Activated naive CD4-positive, alpha-beta T cell (primary cell): ENCODE data around the gene EPGN.

ENCODE experiments used
- DNase-seq, 4 experiments: peaks; one replicate each; lab custom pipeline; 2025; lab: John Stamatoyannopoulos, UW

The EPGN gene, protein sequence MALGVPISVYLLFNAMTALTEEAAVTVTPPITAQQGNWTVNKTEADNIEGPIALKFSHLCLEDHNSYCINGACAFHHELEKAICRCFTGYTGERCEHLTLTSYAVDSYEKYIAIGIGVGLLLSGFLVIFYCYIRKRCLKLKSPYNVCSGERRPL

DNA sequence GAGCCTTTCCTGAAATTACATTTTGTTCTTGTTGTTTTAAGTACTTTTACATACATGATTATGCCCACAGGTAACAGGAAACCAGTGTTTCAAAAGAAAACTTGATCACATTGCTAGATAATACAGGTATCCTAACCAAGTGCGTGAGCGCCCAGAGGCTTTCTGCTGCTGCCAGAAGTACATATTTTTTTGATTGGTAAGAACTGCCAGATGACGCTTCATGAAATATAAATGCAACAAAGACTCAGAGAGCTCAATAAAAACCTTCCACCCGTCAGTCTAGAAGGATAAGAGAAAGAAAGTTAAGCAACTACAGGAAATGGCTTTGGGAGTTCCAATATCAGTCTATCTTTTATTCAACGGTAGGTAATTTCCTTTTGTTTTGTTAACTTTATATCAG is at the start of gene EPGN:
TSS of gene EPGN (plus strand) at position 256 of the 400 bp plus-strand sequence. CDS start at position 320, 64 bp downstream.
- no peak for DNase-seq

DNA sequence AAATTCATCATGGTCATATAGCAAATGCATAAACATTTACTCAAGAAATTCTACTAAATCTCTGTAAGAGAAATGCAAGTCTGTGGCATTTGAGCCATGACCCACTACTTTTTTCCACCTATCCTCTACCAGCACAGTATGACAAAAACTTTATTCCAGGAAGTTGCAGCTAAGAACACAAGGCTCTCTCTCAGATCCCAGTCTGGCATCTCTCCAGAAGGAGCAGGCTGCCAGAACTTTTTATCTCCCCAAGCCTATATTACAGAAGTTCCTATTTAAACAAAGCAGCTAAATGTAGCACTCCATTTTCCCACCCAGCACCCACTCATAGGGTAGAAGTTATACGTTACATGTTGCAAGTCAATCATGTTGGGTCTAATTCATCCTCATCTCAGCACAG is 49.3 kb upstream of the EPGN start:
- DNase-seq: no peak

DNA sequence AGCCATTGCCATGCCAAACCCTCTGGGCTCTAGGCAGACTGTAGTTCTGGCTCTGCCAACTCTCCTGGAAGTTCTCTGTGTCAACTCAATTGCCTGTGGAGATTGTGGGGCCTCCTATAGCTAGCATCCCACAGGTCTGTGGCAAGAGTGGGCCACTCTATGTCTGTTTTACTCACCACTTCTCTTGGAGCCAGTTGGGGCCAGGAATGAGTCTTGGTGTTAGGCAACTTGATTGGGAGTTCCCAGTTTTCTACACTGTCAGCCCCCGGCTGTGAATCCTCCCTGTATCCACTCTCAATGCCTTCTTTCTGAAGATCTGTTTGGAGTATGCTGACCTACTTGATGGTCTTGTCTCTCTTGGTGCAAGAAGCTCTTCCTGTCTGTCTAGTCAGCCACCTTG is 48.2 kb upstream of the EPGN start:
- no peak for DNase-seq

DNA sequence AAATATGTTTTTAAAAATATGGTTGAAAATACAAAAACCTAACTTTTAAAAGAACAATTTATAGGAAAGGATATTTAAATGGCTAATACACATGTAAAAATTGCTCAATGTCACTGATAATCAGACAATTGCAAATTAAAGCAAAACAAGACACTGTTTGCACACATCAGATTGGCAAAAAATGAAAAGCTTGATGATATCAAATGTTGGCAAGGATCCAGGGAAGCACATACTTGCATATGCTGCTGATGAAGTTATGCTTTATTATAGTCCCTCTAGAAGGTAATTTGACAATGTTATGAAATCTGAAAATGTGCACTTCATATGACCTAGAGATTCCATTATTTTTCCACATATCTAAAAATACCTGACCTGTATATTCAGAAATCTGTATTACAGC is 45.7 kb upstream of the EPGN start:
- DNase-seq: no peak

DNA sequence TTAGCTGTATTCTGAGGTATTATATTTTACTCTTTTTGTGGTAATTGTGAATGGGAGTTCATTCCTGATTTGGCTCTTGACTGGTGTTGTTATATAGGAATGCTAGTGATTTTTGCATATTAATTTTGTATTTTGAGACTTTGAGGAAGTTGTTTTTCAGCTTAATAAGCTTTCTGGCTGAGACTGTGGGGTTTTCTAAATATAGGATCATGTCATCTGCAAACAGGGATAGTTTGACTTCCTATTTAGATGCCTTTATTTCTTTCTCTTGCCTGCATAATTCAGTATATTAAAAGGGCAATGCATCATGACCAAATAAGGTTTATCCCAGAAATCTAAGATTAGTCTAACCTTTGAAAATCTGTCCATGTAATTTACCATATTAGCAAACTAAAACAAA is 44.7 kb upstream of the EPGN start:
- DNase-seq: no peak

DNA sequence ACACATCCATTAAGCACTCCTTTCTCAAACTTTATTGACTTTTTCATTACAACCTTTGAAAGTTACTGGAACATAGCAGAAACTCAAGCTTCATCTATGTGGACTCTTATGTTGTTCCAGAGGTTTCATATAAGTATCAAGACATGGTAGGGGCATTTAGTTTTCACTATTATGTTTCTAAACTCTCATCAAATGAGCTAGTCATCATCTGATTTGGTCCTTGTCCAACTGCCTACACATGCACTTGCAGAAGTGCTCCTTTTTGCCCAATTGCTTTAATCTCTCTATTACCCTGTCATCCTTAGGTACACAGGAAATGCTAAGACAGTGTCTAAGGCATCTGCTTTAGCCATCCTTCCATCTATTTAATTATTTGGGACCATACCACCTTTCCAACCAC is 42.2 kb upstream of the EPGN start:
- DNase-seq: no peak

DNA sequence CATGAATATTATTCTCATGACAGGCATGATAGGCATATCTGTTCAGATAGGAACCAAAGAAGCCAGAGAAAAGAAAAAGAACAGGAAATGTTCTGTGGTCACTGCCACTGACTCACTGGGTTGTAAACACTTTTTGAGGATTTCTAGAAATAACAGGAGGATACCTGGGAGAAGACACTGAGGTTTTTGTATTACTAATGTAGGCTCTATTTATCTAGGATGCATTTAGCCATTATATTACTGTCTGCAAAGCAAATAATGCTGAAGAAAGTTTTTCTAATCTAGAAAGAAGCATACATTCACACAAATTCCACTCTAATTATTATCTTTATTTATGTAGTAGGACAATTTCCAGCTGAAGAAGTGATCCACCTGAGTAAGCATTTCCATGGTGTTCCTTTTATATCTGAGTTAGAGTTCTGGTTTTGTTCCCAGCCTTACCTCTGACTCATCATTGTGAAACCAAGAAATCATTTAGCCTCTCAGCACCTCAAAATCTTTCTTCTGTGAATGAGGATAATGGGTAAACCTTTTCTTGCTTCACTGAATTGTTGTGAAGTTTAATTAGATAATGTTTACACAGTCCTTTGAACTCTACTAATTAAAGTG is 40.2 kb upstream of the EPGN start:
- DNase-seq: no peak

DNA sequence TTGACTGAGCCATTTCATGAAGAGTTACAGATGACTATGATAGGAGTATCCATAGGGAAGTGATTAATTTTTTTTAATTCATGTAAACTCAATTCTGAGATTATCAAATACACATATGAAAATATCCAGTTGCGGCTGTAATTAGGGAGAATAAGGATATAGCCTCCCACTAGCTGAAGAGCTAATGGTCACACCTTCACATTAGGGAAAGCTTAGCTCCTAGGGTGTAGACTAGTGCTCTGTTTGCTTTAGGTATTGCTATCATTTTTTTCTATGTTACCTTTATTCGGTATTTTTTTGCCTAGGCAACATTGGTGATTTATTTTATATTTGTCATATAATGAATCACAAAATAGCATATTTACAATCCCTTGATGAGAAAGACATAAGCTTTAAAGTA is 39.6 kb upstream of the EPGN start:
- no peak for DNase-seq

DNA sequence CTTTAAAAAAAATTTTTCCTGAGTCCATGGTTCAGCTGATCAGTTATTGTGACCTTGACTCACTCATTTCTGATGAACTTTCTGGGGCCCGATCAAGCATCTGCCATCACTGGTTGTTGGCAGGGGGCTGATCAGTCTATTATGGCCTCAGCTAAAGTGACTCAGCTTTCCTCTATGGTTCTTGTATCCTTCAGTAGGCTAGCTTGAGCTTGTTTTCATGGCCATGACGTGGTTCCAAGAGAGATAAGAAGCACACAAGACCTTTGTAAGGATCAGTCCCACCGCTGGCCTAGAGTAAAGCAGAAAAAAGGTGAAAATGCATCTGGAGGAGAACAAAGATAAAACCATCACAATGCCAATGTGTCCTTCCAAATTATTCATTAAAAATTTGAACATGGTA is 29.8 kb upstream of the EPGN start:
- DNase-seq: no peak

DNA sequence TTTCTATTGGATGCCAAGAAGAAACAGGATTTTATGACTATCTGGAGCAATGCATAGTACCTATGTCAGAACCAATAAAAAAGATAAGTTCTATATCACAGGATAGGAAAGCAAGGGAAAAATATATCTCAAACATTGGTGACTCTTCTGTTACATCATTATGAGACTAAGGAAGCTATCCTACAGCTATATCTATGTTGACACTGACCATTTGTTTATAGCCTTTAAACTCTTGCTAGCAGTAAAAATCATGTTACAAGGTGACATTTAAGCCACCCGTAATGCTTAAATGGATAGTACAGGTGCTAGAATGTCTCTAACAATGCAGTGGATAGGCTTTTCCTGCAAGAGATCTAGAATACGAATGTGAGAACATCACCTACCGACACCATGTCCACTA is 28.6 kb upstream of the EPGN start:
- DNase-seq: no peak

DNA sequence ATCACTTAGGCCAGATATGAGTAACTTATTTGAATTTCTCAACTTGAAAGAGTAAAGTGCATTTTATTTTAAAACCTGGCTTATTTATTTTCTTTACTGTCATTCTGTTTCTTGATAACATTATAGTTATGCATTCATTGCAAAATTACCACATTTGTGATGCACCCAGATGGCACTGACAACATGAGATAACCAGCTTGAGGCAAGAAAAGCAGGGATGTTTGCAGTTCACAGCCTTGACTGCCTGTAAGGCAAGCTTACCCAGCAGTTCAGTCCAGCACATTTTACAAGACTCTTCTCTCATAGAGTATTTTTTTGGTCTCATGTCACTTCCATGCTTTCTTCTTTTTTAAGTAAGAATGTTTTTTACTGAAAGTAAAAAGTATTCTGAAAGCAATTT is 25.3 kb upstream of the EPGN start:
- DNase-seq: no peak

DNA sequence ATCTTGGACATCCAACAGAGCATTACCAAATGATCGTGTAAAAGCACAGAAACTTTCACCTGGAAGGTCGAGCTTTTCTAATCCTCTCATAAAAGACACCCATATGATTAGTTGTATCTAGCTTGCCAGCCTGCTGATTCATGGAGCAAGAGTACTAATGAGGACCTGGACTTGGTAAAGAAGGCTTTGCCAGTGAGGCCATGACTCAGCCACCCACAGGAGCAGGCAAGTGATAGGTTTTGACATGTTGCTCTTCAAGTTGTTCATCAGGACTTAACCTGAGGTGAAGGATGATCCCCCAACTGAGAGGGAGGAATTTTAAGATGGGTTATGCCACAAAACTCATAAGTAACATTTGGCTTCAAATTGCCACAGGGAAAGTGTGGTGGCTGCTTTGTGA is 24.7 kb upstream of the EPGN start:
- DNase-seq: no peak

DNA sequence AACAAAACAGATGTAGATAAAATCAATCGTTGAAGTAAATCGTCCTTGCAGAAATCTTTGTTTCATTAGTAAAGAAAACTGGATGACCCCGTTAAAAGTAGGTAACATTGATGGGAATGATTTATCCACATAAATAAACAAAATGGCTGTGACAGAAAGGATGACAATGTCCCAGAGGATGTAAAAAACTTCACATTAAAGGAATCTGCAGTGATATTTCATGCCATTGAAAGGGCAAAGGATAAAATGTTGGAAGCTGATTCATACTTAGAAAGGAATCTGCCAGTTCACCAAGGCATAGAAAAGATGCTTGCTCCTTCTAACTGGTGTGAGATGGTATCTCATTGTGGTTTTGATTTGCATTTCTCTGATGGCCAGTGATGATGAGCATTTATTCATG is 24.2 kb upstream of the EPGN start:
- DNase-seq: no peak

DNA sequence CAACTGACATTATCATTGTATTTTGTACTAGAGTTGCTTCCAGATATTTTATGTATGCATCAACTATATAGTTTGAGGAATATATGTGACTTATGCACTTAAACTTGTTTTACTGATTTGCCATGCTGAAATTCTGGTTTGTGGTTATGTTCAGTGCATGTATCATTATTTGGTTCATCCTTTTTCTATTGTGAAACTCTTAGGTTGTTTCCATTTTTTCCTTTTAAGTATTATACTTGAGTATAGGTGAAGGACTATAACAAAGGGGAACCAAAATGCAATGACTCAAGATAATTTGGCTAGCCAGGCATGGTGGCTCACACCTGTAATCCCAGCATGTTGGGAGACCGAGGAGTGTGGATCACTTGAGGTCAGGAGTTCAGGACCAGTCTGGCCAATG is 21.1 kb upstream of the EPGN start:
- no peak for DNase-seq

DNA sequence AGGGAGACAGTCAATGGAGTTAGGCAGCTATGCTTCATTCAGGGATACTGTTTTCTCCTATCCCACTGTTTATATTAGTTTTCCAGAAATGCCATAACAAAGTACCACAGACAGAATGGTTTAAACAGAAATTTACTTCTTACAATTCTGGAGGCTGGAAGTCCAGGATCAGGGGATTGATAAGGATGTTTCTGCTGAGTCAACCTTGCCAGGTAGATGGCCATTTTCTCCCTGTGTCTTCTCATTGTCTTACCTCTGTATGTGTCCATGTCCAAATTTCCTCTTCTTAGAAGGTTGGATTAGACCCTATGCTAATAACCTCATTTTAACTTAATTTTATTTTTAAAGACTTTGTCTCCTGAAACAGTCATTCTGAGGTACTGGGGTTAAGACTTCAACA is 20.5 kb upstream of the EPGN start:
- DNase-seq: no peak

DNA sequence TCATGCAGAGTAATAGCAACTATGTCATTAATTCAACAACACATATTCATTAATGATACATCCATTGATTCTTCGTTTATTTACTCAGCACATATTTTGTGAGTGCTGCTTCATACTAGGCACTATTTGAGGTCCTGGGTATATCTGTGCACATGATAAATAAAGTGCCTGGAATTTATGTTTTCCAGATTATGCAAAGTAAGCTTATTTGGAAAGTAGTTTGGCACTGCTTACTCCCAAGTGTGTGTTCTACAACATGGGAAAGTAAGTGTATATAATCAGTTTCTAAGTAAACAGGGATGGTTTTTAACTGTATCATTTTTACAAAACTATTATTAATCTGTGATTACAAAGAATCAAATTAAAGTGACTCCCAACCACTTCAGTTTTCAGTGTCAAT is 16.8 kb upstream of the EPGN start:
- DNase-seq: no peak

DNA sequence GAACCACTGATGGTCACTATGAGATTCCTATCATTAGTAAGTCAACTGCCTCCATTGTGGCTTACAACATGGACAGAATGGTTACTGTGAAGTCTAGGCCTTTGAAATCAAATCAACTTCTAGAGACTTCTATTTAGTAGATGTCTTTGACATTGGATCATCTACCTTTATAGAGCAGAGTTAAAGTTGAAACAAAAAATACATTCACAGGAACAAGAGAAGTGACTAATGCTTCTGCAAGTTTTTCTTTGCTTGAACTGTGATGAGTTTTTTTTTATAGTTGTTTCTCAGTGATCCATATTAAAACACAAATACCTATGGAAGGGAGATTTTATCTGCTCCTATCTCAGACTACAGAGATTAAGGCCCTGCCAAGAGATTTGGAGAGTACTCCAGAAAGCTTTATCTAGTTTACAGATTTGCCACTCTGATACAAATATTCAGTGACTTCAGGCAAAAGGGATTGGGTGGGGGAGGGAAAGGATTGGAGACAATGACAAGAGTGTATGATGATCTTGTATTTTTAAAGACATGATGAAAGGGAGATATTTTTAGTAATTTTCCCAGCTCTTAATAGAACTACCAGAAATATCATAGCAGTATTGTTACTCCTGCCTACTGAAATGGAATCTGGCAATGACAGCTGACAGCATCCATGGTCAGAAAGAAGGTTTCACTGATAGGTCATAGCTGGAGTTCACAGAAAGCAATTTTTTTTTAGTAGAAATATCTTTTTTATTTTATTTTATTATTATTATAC is 16.0 kb upstream of the EPGN start:
- no peak for DNase-seq

DNA sequence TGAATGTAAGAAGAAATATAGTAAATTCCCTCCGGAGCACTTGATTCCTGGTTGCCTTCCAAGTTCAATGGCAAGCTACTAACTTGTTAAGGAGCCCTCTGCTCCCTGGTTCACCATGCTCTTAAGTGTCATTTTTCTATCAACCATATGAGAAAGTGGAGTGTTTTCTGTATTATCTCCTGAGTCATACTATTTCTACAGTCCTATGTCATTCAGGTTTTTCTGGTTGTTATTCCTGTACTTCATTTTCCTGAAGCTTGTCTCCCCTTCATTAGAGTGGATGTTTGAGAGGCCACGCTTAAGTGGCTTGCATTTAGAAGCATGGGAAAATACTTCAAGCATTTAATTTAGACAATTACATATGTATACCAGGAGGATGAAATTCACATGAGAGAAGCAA is 14.7 kb upstream of the EPGN start:
- no peak for DNase-seq

DNA sequence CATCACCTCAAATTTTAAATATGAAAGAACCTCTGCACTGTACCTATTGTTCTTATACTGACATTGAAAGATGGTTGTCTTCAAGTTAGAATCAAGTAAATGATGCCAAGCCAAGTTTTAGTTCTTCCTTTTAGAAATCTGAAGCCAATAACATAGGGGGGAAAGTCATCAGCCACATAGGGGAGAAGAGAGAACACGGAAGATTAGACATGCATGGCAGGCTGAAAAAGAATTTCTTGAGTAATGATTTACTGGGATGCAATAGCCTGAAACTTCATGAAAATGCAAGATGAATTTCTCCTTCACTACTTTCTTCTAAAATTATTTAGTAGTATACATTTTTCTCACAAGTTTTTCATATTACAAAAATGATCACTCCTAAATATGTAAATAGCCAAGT is 13.6 kb upstream of the EPGN start:
- no peak for DNase-seq

DNA sequence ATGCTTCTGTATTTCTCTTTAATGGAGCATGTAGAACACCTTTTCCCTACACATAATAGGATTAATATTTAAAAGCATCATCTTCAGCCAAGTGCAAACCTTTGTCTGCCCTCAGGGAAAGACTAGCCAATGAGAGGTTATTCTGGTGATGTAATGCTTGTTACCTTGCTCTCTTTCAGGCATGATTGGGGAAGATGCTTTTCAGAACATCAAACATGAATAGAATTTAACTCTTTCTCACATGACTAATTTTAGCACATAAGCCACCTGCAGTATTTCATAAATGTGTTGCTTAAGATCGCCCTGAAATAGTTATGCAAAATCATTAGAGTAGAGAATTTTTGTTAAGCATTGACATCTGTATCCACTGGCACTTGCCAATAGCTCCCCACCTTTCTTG is 10.7 kb upstream of the EPGN start:
- no peak for DNase-seq

DNA sequence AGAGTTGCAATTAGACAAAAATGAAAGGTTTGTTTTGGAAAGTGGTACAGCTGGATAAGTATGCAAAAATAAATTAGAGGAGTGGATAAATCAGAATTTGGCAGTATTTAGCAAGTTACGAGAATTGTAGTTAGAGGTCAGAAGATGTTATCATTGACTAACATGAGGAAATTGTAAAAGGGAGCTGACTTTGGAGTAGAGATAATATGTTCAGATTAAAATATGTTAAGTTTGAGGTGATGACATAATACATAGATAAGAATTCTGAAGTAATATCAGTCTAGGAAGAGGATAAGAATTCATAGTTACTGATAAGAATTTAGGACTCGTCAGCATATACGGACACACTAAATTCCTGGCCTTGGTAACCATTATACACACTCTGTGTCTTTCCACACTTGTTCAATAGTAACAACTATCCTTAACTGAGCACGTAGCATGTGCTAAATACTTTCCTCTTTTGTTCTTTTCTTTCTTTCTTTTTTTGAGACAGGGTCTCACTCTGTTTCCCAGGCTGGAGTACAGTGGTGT is 4.1 kb upstream of the EPGN start:
- no peak for DNase-seq

DNA sequence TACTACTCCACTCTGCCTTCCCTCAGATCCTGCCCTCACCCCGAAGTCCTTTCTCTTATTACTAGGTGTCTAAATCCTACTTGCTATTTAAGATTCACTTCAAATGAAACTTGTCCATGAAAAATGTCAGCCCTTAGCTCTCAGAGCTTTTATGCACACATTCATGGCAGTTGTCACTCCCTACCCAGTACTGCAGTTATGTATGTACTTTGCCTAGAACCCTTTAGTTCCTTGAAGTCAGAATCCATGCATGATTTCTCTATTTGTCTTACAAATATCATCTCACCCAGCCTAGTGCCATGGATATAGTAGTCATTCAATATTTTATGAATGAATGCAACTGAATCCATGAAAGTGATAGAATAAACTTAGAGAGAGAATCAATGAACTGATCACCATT is 3.3 kb upstream of the EPGN start:
- no peak for DNase-seq

DNA sequence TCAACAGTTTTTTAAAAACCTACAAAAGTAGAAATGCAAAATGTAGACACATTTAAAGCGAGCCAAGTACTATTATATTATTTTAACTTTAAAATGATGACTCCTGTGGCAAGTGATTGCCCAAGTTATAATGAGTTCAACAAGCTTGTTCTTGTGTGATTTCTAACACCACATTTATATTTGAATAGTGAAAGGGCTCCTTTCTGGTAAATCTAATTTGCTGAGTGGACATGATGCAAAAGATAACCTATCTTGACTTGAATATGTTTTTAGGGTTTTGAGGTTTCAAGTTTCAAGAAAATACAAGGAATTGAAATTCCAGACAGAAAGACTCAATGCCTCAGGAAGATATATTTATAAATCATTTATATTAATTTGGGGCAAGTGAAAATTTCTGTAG is 1.1 kb upstream of the EPGN start:
- no peak for DNase-seq

DNA sequence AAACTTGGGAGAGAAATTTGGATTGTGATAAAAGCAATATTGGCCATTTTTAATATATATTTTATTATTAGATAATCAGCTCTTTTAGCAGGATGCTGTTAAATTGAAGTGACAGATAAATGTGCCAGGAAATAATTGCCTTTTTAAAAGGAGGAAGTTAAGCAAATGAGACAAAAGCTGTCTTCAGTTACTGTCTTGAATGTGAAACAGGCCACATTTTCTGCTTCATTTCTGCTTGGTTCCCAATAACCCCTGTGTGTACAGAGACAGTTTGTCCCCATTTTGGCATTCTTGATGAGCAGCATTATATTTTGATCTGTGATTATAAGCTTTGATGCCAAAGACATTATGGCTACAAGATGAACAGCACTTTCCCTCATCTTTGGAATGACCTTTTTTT is 953 bp downstream of the EPGN start:
- DNase-seq: no peak
